ENCODE results near the gene VPS16.

- TF ChIP-seq CTCF (conservative IDR thresholded peaks at IDR 0.05; ENCODE audit: low read length) = no peak
- TF ChIP-seq EZH2phosphoT487 (IDR thresholded peaks at IDR 0.05; ENCODE audit: borderline replicate concordance, low read depth, low read length) = no peak
Observed at GRCh38 chr20:2806351-2806701, 34.2 kb upstream of the VPS16 start.
